Muscle layer of colon (tissue), 2 donors: ENCODE measurements around the gene LHX1.

Source experiments
- H3K27ac ChIP-seq: one replicate; pipeline ENCODE4 v1.7.0; 2013; ENCODE audit warnings: low read depth, mild to moderate bottlenecking, low read length, moderate library complexity
- H3K27me3 ChIP-seq, 2 donors: one replicate each; pipeline ENCODE4 v1.7.0; 2013; ENCODE audit warnings: low read length in 2 of 2, mild to moderate bottlenecking in 2 of 2; ENCODE audit not compliant: insufficient read depth in 2 of 2, control insufficient read depth in 1 of 2
- H3K36me3 ChIP-seq: one replicate; pipeline ENCODE4 v1.7.0; 2013; ENCODE audit warnings: mild to moderate bottlenecking, low read length; ENCODE audit not compliant: insufficient read depth
- H3K4me1 ChIP-seq: one replicate; pipeline ENCODE4 v1.7.0; 2013; ENCODE audit warnings: mild to moderate bottlenecking, low read length; ENCODE audit not compliant: insufficient read depth
- H3K4me3 ChIP-seq, 2 donors: one replicate each; pipeline ENCODE4 v1.7.0; 2013; ENCODE audit warnings: low read length in 2 of 2, low read depth in 1 of 2, mild to moderate bottlenecking in 1 of 2, moderate library complexity in 1 of 2
- H3K9ac ChIP-seq: one replicate; pipeline ENCODE4 v1.7.0; 2013; ENCODE audit warnings: low read length
- H3K9me3 ChIP-seq: one replicate; pipeline ENCODE4 v1.7.0; 2013; ENCODE audit warnings: mild to moderate bottlenecking, low read length
- donor health status: abdominal sarcoma.
- donor health status: Adenocarcinoma of cecum.

LHX1 gene

GRCh38 chr17:36942019-36942599, 4.8 kb downstream of the LHX1 start:
- H3K9ac ChIP-seq = no peak overlapping the region

GRCh38 chr17:36942631-36943125, 5.4 kb downstream of the LHX1 start:
- no peak overlapping the region for H3K27ac ChIP-seq
- no peaks in the 10 kb centered on the region for H3K9me3 ChIP-seq
- H3K4me3 ChIP-seq = no peak overlapping the region
- H3K36me3 ChIP-seq = no peaks in the 10 kb centered on the region
- peaks cover 13% of the 10 kb centered on the region for H3K4me1 ChIP-seq
- H3K9ac ChIP-seq = no peak overlapping the region
- peaks cover 93 to 96% of the 10 kb centered on the region in 2 donors for H3K27me3 ChIP-seq

More at GRCh38 chr17:36942019-36942599, 4.8 kb downstream of the LHX1 start:
- no peaks in the 10 kb centered on the region for H3K9me3 ChIP-seq
- H3K4me1 ChIP-seq = peaks cover 15% of the 10 kb centered on the region
- H3K4me3 ChIP-seq = no peak overlapping the region
- H3K36me3 ChIP-seq = no peaks in the 10 kb centered on the region
- peaks cover 96% of the 10 kb centered on the region in 2 donors for H3K27me3 ChIP-seq
- no peak overlapping the region for H3K27ac ChIP-seq

GRCh38 chr17:36943250-36944191, 6.2 kb downstream of the LHX1 start:
- Histone ChIP-seq H3K36me3 (no peaks in the 10 kb centered on the region), H3K27ac (no peak overlapping the region), H3K9me3 (no peaks in the 10 kb centered on the region), H3K4me3 (no peak overlapping the region), H3K9ac (no peak overlapping the region), H3K27me3 (peaks cover 86 to 88% of the 10 kb centered on the region in 2 donors), H3K4me1 (peaks cover 13% of the 10 kb centered on the region)

- H3K9ac ChIP-seq = no peak overlapping the region
- H3K4me3 ChIP-seq = no peak overlapping the region
- H3K27me3 ChIP-seq = peaks cover 75 to 78% of the 10 kb centered on the region in 2 donors
- no peaks in the 10 kb centered on the region for H3K9me3 ChIP-seq
- H3K36me3 ChIP-seq = no peaks in the 10 kb centered on the region
- H3K27ac ChIP-seq = no peak overlapping the region
- peaks cover 11% of the 10 kb centered on the region for H3K4me1 ChIP-seq
Measured at GRCh38 chr17:36944553-36944952, 7.3 kb downstream of the LHX1 start.

- Histone ChIP-seq H3K9me3 (no peaks in the 10 kb centered on the region), H3K4me1 (peaks cover 17% of the 10 kb centered on the region), H3K4me3 (no peak overlapping the region), H3K36me3 (no peaks in the 10 kb centered on the region), H3K9ac (no peak overlapping the region), H3K27ac (no peak overlapping the region), H3K27me3 (peaks cover 71 to 74% of the 10 kb centered on the region in 2 donors)
Measured at GRCh38 chr17:36945140-36945539, 7.9 kb downstream of the LHX1 start.

- Histone ChIP-seq H3K27ac (no peak overlapping the region), H3K4me1 (peaks cover 23% of the 10 kb centered on the region), H3K36me3 (peaks cover 3% of the 10 kb centered on the region), H3K4me3 (no peak overlapping the region), H3K27me3 (peaks cover 61 to 64% of the 10 kb centered on the region in 2 donors), H3K9me3 (no peaks in the 10 kb centered on the region), H3K9ac (no peak overlapping the region)
Measured at GRCh38 chr17:36945959-36946725, 8.9 kb downstream of the LHX1 start.

- Histone ChIP-seq H3K27me3 (peaks cover 56 to 58% of the 10 kb centered on the region in 2 donors), H3K27ac (no peak overlapping the region), H3K9me3 (no peaks in the 10 kb centered on the region), H3K9ac (no peak overlapping the region), H3K4me3 (no peak overlapping the region), H3K4me1 (peaks cover 23% of the 10 kb centered on the region), H3K36me3 (peaks cover 3% of the 10 kb centered on the region)
Measured at GRCh38 chr17:36946726-36947091, 9.4 kb downstream of the LHX1 start.

- H3K4me3 ChIP-seq = peak overlapping the region; percentile 51 to 79
- H3K9me3 ChIP-seq = no peaks in the 10 kb centered on the region
- H3K27me3 ChIP-seq = peaks cover 43 to 44% of the 10 kb centered on the region in 2 donors
Measured at GRCh38 chr17:36947922-36948716, 10.8 kb downstream of the LHX1 start.

GRCh38 chr17:36948717-36949460, 11.6 kb downstream of the LHX1 start, which contains the start of gene AATF:
Gene AATF, plus strand, starts transcription at chr17:36948954. Its CDS starts 172 bp downstream, at chr17:36949126.
- H3K27me3 ChIP-seq = peaks cover 35 to 36% of the 10 kb centered on the region in 2 donors
- peak within 1 kb of the TSS; percentile 83 for H3K27ac ChIP-seq
- peak within 1 kb of the TSS; percentile 51 to 79 for H3K4me3 ChIP-seq
- H3K4me1 ChIP-seq = peaks cover 23% of the 10 kb centered on the region
- no peaks in the 10 kb centered on the region for H3K9me3 ChIP-seq
- peaks cover 16% of the 10 kb centered on the region for H3K36me3 ChIP-seq
- peak within 1 kb of the TSS; percentile 21 for H3K9ac ChIP-seq

More at GRCh38 chr17:36947922-36948716, 10.8 kb downstream of the LHX1 start:
- peaks cover 23% of the 10 kb centered on the region for H3K4me1 ChIP-seq
- peak overlapping the region; percentile 83 for H3K27ac ChIP-seq
- no peak overlapping the region for H3K9ac ChIP-seq
- H3K36me3 ChIP-seq = peaks cover 8% of the 10 kb centered on the region

- H3K4me3 ChIP-seq = peak overlapping the region; percentile 51 to 79
- peak overlapping the region; percentile 83 for H3K27ac ChIP-seq
- peaks cover 23% of the 10 kb centered on the region for H3K4me1 ChIP-seq
- peak overlapping the region; percentile 21 for H3K9ac ChIP-seq
- no peaks in the 10 kb centered on the region for H3K9me3 ChIP-seq
- peaks cover 29 to 30% of the 10 kb centered on the region in 2 donors for H3K27me3 ChIP-seq
- H3K36me3 ChIP-seq = peaks cover 22% of the 10 kb centered on the region
Measured at GRCh38 chr17:36949461-36949927, 12.2 kb downstream of the LHX1 start.
